Measurements from ENCODE around the gene DROSHA. TPM values are rescaled to one million over a fixed set of nuclear protein-coding genes. Genes with fewer than 3 reads are reported as not detected.
"Not testable (repeated sequence)": the region's sequence is repeated elsewhere in the genome, so short reads cannot be mapped to it uniquely, and the experiment has no call there.

DROSHA gene
- total RNA-seq, 2 donors from 2014 or later, result 45.6 to 57.4 TPM

DNA sequence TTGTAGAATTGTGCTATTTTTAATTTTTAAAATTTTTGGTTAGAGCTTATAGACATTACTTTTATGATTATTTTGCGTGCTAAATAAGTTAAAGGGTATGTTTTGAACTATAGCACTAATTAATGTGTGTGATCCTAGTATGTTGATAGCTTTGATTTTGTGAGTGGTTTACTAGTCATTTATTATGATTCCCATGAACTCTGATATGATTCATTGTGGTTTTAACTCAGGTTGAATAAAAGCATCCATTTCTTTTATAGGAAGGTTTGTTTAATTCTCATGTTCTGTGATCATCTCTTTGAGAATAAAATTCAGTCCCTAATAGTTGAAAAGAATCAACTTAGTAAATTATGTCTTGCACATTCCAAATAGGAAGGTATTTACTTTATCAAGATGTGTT is 22.7 kb upstream of the DROSHA start:
- H3K4me3 Mint-ChIP-seq, result no peak overlapping the region
- DNase-seq (no peak), ATAC-seq (no peak)
- H3K27ac Mint-ChIP-seq, result no peak overlapping the region
- no peaks in the 10 kb centered on the region for H3K27me3 Mint-ChIP-seq
- peaks cover 11% of the 10 kb centered on the region for H3K36me3 Mint-ChIP-seq (ENCODE audit: low read depth)
- H3K9me3 ChIP-seq (ENCODE audit: control insufficient read depth, low read length, poor library complexity, severe bottlenecking), result no peaks in the 10 kb centered on the region
- no peaks in the 10 kb centered on the region for H3K4me1 Mint-ChIP-seq

DNA sequence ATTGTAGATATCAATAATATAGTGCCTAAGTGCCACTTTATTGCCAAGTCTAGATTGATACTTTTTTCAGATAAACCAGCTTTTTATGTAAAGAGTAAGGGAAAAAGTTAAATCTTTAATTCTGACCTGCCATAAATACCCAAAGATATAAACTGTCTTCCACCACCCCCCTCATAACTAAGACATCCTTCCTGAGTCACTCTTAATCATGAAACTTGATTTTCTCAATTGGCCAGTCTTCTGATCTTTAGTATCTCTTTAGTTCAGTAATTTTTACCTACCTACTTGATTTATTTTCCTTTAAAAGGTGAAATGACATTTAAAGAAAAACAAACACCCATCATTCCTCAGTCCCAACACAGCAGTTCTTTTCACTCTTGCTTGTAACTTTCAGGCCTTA is 22.0 kb upstream of the DROSHA start:
- no peak for ATAC-seq
- H3K27ac Mint-ChIP-seq, result peak overlapping the region; percentile 10
- H3K36me3 Mint-ChIP-seq (ENCODE audit: low read depth), result peaks cover 11% of the 10 kb centered on the region
- no peak overlapping the region for H3K4me3 Mint-ChIP-seq
- no peaks in the 10 kb centered on the region for H3K27me3 Mint-ChIP-seq
- no peak for DNase-seq
- no peaks in the 10 kb centered on the region for H3K9me3 ChIP-seq (ENCODE audit: control insufficient read depth, low read length, poor library complexity, severe bottlenecking)
- H3K4me1 Mint-ChIP-seq, result no peaks in the 10 kb centered on the region

GRCh38 chr5:31551878-31552277 is 20.0 kb upstream of the DROSHA start:
- Mint-ChIP-seq H3K36me3 (ENCODE audit: low read depth) (peaks cover 15% of the 10 kb centered on the region), H3K4me3 (no peak overlapping the region), H3K4me1 (no peaks in the 10 kb centered on the region), H3K27ac (peak overlapping the region; percentile 60), H3K27me3 (no peaks in the 10 kb centered on the region)
- no peak for DNase-seq
- no peak for ATAC-seq
- no peaks in the 10 kb centered on the region for H3K9me3 ChIP-seq (ENCODE audit: control insufficient read depth, low read length, poor library complexity, severe bottlenecking)

DNA sequence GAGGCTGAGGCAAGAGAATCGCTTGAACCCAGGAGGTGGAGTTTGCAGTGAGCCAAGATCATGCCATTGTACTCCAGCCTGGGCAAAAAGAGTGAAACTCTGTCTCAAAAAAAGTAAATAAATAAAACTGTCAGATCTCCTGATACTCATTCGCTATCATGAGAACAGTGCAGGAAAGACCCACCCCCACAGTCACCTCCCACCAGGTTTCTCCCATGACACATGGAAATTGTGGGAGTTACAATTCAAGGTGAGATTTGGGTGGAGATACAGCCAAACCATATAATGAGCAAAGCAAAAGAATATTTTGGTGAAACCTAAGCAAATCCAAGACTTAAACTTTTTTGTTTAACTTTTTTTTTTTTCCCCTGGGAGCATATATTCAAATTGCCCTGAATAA is 17.2 kb upstream of the DROSHA start:
- H3K4me3 Mint-ChIP-seq; H3K27me3 Mint-ChIP-seq; H3K27ac Mint-ChIP-seq; H3K9me3 ChIP-seq (ENCODE audit: control insufficient read depth, low read length, poor library complexity, severe bottlenecking); H3K4me1 Mint-ChIP-seq; DNase-seq; ATAC-seq: not testable (repeated sequence)
- H3K36me3 Mint-ChIP-seq (ENCODE audit: low read depth), result peaks cover 17% of the 10 kb centered on the region

DNA sequence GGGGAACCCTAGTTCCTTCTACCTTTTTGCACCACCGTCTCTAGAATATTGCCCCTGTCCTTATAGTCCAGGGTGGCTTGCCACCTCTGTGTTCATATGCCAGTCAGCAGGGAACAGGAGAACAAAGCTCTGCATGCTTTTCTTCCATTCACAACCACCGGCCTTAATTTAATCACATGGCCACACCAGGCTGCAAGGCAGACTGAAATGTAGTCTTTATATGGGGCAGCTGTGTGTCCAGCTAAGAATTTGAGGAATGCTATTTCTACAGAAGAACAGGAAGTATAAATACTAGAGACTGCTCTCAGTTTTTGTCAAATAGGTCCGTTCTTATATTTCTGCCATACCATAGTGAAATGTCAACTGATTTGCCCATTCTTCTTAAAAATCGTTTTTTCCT is 6.0 kb upstream of the DROSHA start:
- ATAC-seq, result no peak
- H3K4me3 Mint-ChIP-seq, result no peak overlapping the region
- DNase-seq, result no peak
- no peaks in the 10 kb centered on the region for H3K36me3 Mint-ChIP-seq (ENCODE audit: low read depth)
- H3K27me3 Mint-ChIP-seq, result no peaks in the 10 kb centered on the region
- peak overlapping the region; percentile 27 for H3K27ac Mint-ChIP-seq
- H3K9me3 ChIP-seq (ENCODE audit: control insufficient read depth, low read length, poor library complexity, severe bottlenecking), result no peaks in the 10 kb centered on the region
- H3K4me1 Mint-ChIP-seq, result peaks cover 15% of the 10 kb centered on the region

DNA sequence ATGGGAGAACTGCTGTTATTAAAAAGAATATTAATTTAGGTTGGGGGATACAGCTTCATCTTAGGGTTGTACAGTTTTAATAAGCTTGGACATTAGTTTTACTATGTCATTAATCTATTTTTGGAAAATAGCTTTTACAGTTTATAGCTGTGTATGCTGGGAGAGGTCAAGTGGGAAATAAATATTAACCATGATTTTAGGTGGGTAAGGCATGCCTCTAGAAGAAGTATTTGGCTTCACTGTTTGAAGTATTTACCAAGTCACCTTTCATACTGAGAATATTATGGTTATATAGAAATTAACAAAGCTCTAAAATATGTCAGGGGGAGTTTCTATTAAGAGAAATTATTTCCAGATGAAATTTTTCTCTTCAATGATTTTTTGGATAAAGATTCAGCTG is 5.5 kb upstream of the DROSHA start:
- peak overlapping the region; percentile 27 for H3K27ac Mint-ChIP-seq

GRCh38 chr5:31536873-31537272 is 5.0 kb upstream of the DROSHA start:
- H3K27me3 Mint-ChIP-seq, result no peaks in the 10 kb centered on the region
- no peak overlapping the region for H3K4me3 Mint-ChIP-seq
- ATAC-seq, result no peak
- no peak overlapping the region for H3K27ac Mint-ChIP-seq
- H3K9me3 ChIP-seq (ENCODE audit: control insufficient read depth, low read length, poor library complexity, severe bottlenecking), result no peaks in the 10 kb centered on the region
- H3K4me1 Mint-ChIP-seq, result peaks cover 18% of the 10 kb centered on the region
- no peak for DNase-seq
- no peaks in the 10 kb centered on the region for H3K36me3 Mint-ChIP-seq (ENCODE audit: low read depth)

More for the DNA sequence above, 5.5 kb upstream of the DROSHA start:
- H3K36me3 Mint-ChIP-seq (ENCODE audit: low read depth), result no peaks in the 10 kb centered on the region
- no peaks in the 10 kb centered on the region for H3K27me3 Mint-ChIP-seq
- no peaks in the 10 kb centered on the region for H3K9me3 ChIP-seq (ENCODE audit: control insufficient read depth, low read length, poor library complexity, severe bottlenecking)
- H3K4me1 Mint-ChIP-seq, result peaks cover 16% of the 10 kb centered on the region
- DNase-seq, result no peak
- no peak for ATAC-seq
- no peak overlapping the region for H3K4me3 Mint-ChIP-seq

GRCh38 chr5:31534527-31535046 is 2.7 kb upstream of the DROSHA start:
- Mint-ChIP-seq H3K27ac (peak overlapping the region; percentile 29), H3K4me1 (peaks cover 34% of the 10 kb centered on the region), H3K4me3 (peak overlapping the region; percentile 25), H3K36me3 (ENCODE audit: low read depth) (no peaks in the 10 kb centered on the region), H3K27me3 (no peaks in the 10 kb centered on the region)
- H3K9me3 ChIP-seq (ENCODE audit: control insufficient read depth, low read length, poor library complexity, severe bottlenecking), result no peaks in the 10 kb centered on the region
- no peak for ATAC-seq
- no peak for DNase-seq

- no peaks in the 10 kb centered on the region for H3K9me3 ChIP-seq (ENCODE audit: control insufficient read depth, low read length, poor library complexity, severe bottlenecking)
- DNase-seq, result no peak
- Mint-ChIP-seq H3K4me1 (peaks cover 45% of the 10 kb centered on the region), H3K27ac (peak overlapping the region; percentile 97), H3K4me3 (peak overlapping the region; percentile 98), H3K36me3 (ENCODE audit: low read depth) (peaks cover 10% of the 10 kb centered on the region), H3K27me3 (no peaks in the 10 kb centered on the region)
- ATAC-seq, result peak; percentile 40
Measured at GRCh38 chr5:31531543-31531887, 378 bp downstream of the DROSHA start.

DNA sequence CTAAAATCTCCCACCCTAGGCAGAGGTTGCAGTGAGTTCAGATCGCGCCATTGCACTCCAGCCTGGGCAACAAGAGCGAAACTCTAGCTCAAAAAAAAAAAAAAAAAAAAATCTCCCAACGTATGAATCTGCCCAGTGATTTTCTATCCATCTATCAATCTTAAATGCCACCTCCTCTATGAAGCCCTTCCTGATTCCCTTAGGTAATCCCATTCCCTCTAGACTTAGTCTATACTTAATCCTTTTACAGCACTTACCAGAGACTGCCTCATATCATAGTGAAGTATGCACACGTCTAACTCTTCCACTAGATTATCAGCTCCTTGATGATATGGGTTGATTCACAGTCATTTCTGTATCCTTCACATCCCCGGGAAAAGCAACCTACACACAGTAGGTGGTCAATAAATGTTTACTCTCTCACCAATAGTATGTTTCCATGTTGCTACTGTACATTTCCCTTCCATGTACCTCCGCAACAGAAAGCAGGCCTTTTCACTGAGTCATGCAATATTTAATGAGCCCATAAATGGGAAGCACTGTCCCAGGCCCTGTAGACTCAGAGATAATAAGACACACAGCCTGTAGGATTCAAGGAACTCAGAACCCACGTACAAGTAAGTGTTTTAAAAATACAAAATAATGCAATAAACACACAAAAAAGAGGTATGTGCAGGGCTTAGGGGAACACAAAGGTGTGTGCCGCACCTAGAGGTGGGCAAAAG is 1.2 kb downstream of the DROSHA start:
- DNase-seq (no peak), ATAC-seq (no peak)
- Mint-ChIP-seq H3K4me3 (peak overlapping the region; percentile 98), H3K27me3 (no peaks in the 10 kb centered on the region), H3K36me3 (ENCODE audit: low read depth) (peaks cover 16% of the 10 kb centered on the region), H3K4me1 (peaks cover 49% of the 10 kb centered on the region), H3K27ac (peak overlapping the region; percentile 97)
- no peaks in the 10 kb centered on the region for H3K9me3 ChIP-seq (ENCODE audit: control insufficient read depth, low read length, poor library complexity, severe bottlenecking)

- peaks cover 16% of the 10 kb centered on the region for H3K4me1 Mint-ChIP-seq
- ATAC-seq (no peak), DNase-seq (no peak)
- no peaks in the 10 kb centered on the region for H3K27me3 Mint-ChIP-seq
- no peak overlapping the region for H3K4me3 Mint-ChIP-seq
- peaks cover 16% of the 10 kb centered on the region for H3K36me3 Mint-ChIP-seq (ENCODE audit: low read depth)
- H3K27ac Mint-ChIP-seq, result no peak overlapping the region
- no peaks in the 10 kb centered on the region for H3K9me3 ChIP-seq (ENCODE audit: control insufficient read depth, low read length, poor library complexity, severe bottlenecking)
Measured at GRCh38 chr5:31523041-31523440, 8.9 kb downstream of the DROSHA start.

- Mint-ChIP-seq H3K4me3 (no peak overlapping the region), H3K4me1 (peaks cover 12% of the 10 kb centered on the region), H3K27ac (no peak overlapping the region), H3K36me3 (ENCODE audit: low read depth) (peaks cover 19% of the 10 kb centered on the region), H3K27me3 (no peaks in the 10 kb centered on the region)
- H3K9me3 ChIP-seq (ENCODE audit: control insufficient read depth, low read length, poor library complexity, severe bottlenecking), result no peaks in the 10 kb centered on the region
- ATAC-seq (no peak), DNase-seq (no peak)
Measured at GRCh38 chr5:31516802-31517201, 15.1 kb downstream of the DROSHA start.

- DNase-seq (no peak), ATAC-seq (no peak)
- Mint-ChIP-seq H3K27me3 (no peaks in the 10 kb centered on the region), H3K4me3 (no peak overlapping the region), H3K4me1 (peaks cover 10% of the 10 kb centered on the region), H3K27ac (peak overlapping the region; percentile 47), H3K36me3 (ENCODE audit: low read depth) (peaks cover 23% of the 10 kb centered on the region)
- no peaks in the 10 kb centered on the region for H3K9me3 ChIP-seq (ENCODE audit: control insufficient read depth, low read length, poor library complexity, severe bottlenecking)
Measured at GRCh38 chr5:31511305-31511704, 20.6 kb downstream of the DROSHA start.

GRCh38 chr5:31504529-31504928 is 27.4 kb downstream of the DROSHA start:
- Mint-ChIP-seq H3K36me3 (ENCODE audit: low read depth) (peaks cover 23% of the 10 kb centered on the region), H3K4me3 (no peak overlapping the region), H3K4me1 (peaks cover 7% of the 10 kb centered on the region), H3K27ac (no peak overlapping the region), H3K27me3 (no peaks in the 10 kb centered on the region)
- ATAC-seq, result no peak
- H3K9me3 ChIP-seq (ENCODE audit: control insufficient read depth, low read length, poor library complexity, severe bottlenecking), result no peaks in the 10 kb centered on the region
- no peak for DNase-seq

Data from T-helper 17 cell (primary cell).